GM21717 (cell line): ENCODE results near the gene TTPAL.
"Not testable (repeated sequence)": the region's sequence is repeated elsewhere in the genome, so short reads cannot be mapped to it uniquely, and the experiment has no call there.

ENCODE experiments used
- ATAC-seq: cut with Tn5 transposase; IDR thresholded peaks from one replicate; pipeline ENCODE4 v1.9.1; 2021; ENCODE audit warnings: mild to moderate bottlenecking, moderate library complexity; ENCODE audit not compliant: unreplicated experiment

The TTPAL gene

GRCh38 chr20:44467289-44467883 is 8.3 kb upstream of the TTPAL start:
- no peak for ATAC-seq

GRCh38 chr20:44468044-44468782 is 7.5 kb upstream of the TTPAL start:
- ATAC-seq = no peak

GRCh38 chr20:44470327-44470726 is 5.3 kb upstream of the TTPAL start:
- ATAC-seq = no peak

- no peak for ATAC-seq
Measured at GRCh38 chr20:44471481-44471882, 4.2 kb upstream of the TTPAL start.

- ATAC-seq = not testable (repeated sequence)
Measured at GRCh38 chr20:44472283-44472682, 3.4 kb upstream of the TTPAL start.

- no peak for ATAC-seq
Measured at GRCh38 chr20:44475372-44475693, 341 bp upstream of the TTPAL start.

GRCh38 chr20:44477151-44477550 is 1.5 kb downstream of the TTPAL start:
- ATAC-seq = no peak

GRCh38 chr20:44478206-44478605 is 2.5 kb downstream of the TTPAL start:
- ATAC-seq = no peak

- no peak for ATAC-seq
Measured at GRCh38 chr20:44479643-44480042, 4.0 kb downstream of the TTPAL start.

GRCh38 chr20:44480097-44480496 is 4.4 kb downstream of the TTPAL start:
- no peak for ATAC-seq

- no peak for ATAC-seq
Measured at GRCh38 chr20:44481719-44482416, 6.2 kb downstream of the TTPAL start.

- ATAC-seq = no peak
Measured at GRCh38 chr20:44483112-44483511, 7.4 kb downstream of the TTPAL start.

GRCh38 chr20:44485078-44485829 is 9.6 kb downstream of the TTPAL start:
- no peak for ATAC-seq

- no peak for ATAC-seq
Measured at GRCh38 chr20:44485830-44486198, 10.1 kb downstream of the TTPAL start.

GRCh38 chr20:44488551-44488950 is 12.9 kb downstream of the TTPAL start:
- ATAC-seq = no peak

- ATAC-seq = no peak
Measured at GRCh38 chr20:44489223-44489622, 13.5 kb downstream of the TTPAL start.

- ATAC-seq = no peak
Measured at GRCh38 chr20:44489931-44490330, 14.3 kb downstream of the TTPAL start.

GRCh38 chr20:44491635-44492395 is 16.1 kb downstream of the TTPAL start:
- ATAC-seq = no peak

GRCh38 chr20:44494266-44494665 is 18.6 kb downstream of the TTPAL start:
- no peak for ATAC-seq

GRCh38 chr20:44494681-44495080 is 19.0 kb downstream of the TTPAL start:
- no peak for ATAC-seq

GRCh38 chr20:44495257-44495656 is 19.6 kb downstream of the TTPAL start:
- no peak for ATAC-seq
